Heart left ventricle (tissue), 13 donors: Measurements from ENCODE around the gene MIA2.

Experiments used
- POLR2A ChIP-seq, 2 donors: fragments of 450-650 bp; IDR thresholded peaks; one replicate each; pipeline ENCODE4 v1.6.1; 2017; ENCODE audit warnings: antibody characterized with exemption in 2 of 2, mild to moderate bottlenecking in 2 of 2, moderate library complexity in 2 of 2
- TF ChIP-seq, protein P1 (sequence below), 12 donors: fragments of 200-600 bp; sonication (generic) in 4 of 12; IDR thresholded peaks; one replicate each; pipeline versions ENCODE4 v1.5.0 to v1.8.0; 2018 to 2022; ENCODE audit warnings: antibody characterized with exemption in 12 of 12, mild to moderate bottlenecking in 5 of 12
- donor health status: ischemic (EF 13 %, LVEDD 7.1; RV severe dilation, severe dysfunction).
- donor health status: DM: no; HTN: yes; CAD: no.
- donor health status: DM: no; HTN: no; CAD: no.
- donor health status: ischemic (EF 25% LVEDD 6.9; RV normal size, moderate dysfunction).
- donor health status: ischemic (EF 25% LVEDD 5.7; RV mildly dilated, moderate dysfunction).
- donor health status: ischemic (EF 35%, LVEDD 5.7; RV mildly dilated, moderate dysfunction).
- donor health status: nonischemic (EF 11% LVEDD 7.7; RV severe dilation, severe dysfunction).
- donor health status: DM: yes; HTN: yes; CAD: no.
- donor health status: PGD.
- donor health status: ischemic (EF 29% LVEDD 5.4; RV normal size, mild dysfunction).
- donor health status: nonischemic (EF 23%, LVEDD 6.1; RV moderate dilation, normal function).

DNA sequence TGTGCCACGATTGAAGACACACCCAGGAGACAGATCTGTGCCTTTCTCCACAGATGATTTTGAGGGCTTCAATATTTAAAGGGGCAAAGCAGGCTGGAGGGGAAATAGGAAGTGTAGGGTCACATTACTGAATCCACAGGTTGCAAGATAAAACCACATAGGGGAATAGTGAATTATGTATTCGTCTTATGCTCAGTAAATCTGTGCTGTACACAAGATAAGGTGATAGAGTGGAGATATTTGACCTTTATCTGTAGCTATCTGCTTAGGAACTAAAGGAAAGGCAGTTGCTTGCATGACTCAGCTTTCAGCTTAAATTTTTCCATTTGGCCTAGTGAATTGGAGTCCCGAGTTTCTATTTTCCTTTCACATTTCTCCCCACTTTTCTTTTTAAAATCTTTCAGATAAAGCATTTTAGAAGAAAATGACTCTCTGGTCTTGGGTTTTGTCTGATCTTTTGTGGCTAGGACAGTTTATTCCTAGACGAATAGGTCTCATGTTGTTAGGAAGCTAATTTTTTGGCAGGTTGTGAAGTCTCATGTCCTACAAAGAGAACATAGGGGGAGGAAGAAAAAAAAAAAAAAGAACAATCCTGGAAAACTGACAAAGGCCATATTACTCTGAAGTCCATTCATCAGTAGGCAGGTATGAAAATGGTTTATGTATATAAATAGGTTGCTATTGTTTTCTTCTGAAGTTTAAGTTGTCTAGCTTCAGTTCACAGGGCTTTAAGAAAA, 143.1 kb downstream of the MIA2 start:
- TF ChIP-seq, protein P1, sequence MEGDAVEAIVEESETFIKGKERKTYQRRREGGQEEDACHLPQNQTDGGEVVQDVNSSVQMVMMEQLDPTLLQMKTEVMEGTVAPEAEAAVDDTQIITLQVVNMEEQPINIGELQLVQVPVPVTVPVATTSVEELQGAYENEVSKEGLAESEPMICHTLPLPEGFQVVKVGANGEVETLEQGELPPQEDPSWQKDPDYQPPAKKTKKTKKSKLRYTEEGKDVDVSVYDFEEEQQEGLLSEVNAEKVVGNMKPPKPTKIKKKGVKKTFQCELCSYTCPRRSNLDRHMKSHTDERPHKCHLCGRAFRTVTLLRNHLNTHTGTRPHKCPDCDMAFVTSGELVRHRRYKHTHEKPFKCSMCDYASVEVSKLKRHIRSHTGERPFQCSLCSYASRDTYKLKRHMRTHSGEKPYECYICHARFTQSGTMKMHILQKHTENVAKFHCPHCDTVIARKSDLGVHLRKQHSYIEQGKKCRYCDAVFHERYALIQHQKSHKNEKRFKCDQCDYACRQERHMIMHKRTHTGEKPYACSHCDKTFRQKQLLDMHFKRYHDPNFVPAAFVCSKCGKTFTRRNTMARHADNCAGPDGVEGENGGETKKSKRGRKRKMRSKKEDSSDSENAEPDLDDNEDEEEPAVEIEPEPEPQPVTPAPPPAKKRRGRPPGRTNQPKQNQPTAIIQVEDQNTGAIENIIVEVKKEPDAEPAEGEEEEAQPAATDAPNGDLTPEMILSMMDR (IDR thresholded peaks at IDR 0.05): no peak
- TF ChIP-seq POLR2A (IDR thresholded peaks at IDR 0.05): no peak
